Nephron progenitor cell (in vitro differentiated cells): ENCODE measurements around the gene MAP3K4.
A peak's percentile ranks its signal among the peaks of the same experiment; 100 is the strongest.

Source experiments
- DNase-seq: peaks from one replicate; pipeline ENCODE4 v3.0.0; 2021
- H3K27ac Mint-ChIP-seq: 2 replicates; pipeline ENCODE4 v1.8.0; 2021; ENCODE audit warnings: mild to moderate bottlenecking, moderate library complexity, mixed read lengths
- H3K27me3 Mint-ChIP-seq: 2 replicates; pipeline ENCODE4 v1.8.0; 2021; ENCODE audit warnings: mild to moderate bottlenecking, low read depth, mixed read lengths; ENCODE audit not compliant: poor library complexity
- H3K36me3 Mint-ChIP-seq: 2 replicates; pipeline ENCODE4 v1.8.0; 2021; ENCODE audit warnings: low read depth, mixed read lengths
- H3K4me1 Mint-ChIP-seq: 2 replicates; pipeline ENCODE4 v1.8.0; 2021; ENCODE audit warnings: mixed read lengths
- H3K4me3 Mint-ChIP-seq: 2 replicates; pipeline ENCODE4 v1.8.0; 2021; ENCODE audit warnings: mild to moderate bottlenecking, moderate library complexity, mixed read lengths
- H3K9me3 Mint-ChIP-seq: 2 replicates; pipeline ENCODE4 v1.8.0; 2021; ENCODE audit warnings: mild to moderate bottlenecking, moderate library complexity, mixed read lengths
- CTCF ChIP-seq: fragments of 200-600 bp; sonication (generic); IDR thresholded peaks from 2 replicates; pipeline ENCODE4 v1.5.0; 2021; ENCODE audit warnings: antibody characterized with exemption

MAP3K4 gene

DNA sequence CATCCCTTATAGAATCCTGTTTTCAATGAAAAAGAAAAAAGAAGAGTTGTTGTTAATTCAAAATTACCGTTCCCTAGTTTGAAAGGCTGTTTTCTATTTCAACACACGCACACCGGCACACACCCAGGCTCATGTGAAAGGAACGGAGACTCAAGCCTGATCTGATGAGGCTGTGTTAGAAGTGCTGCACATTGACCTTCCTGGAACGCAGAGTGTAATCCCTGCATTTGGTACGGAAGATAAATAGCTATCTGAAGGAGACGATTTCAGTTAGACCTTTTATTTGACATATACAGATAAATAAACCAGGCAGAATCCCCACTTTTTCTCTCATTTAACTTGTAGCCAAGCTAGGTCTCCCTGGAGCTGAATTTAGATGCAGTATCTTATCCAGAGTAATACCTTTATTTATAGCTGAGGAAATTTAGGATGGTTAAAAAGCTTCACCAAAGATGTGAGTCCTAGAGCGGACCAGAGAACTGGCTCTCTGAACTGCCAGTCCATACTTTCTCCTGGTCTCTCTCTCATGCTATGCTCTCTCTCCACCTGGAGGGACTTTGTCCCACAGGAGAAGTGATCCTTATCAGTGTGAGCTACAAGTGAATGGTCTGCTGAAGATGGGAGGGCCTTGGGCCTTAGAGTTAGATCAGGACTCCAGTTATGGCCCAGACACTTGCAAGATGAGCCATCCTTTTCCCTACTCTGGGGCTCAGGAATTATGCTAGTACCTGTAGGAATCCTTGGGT lies 30.6 kb downstream of the MAP3K4 start:
- H3K36me3 Mint-ChIP-seq = peaks cover 44% of the 10 kb centered on the region
- peak overlapping the region; percentile 43 for H3K27ac Mint-ChIP-seq
- no peaks in the 10 kb centered on the region for H3K27me3 Mint-ChIP-seq
- H3K4me3 Mint-ChIP-seq = no peak overlapping the region
- no peaks in the 10 kb centered on the region for H3K4me1 Mint-ChIP-seq
- no peak for DNase-seq
- peaks cover 8% of the 10 kb centered on the region for H3K9me3 Mint-ChIP-seq
- TF ChIP-seq CTCF = no peak

- Mint-ChIP-seq H3K4me3 (no peak overlapping the region), H3K4me1 (no peaks in the 10 kb centered on the region), H3K36me3 (peaks cover 45% of the 10 kb centered on the region), H3K9me3 (peaks cover 6% of the 10 kb centered on the region), H3K27ac (no peak overlapping the region), H3K27me3 (no peaks in the 10 kb centered on the region)
- TF ChIP-seq CTCF = no peak
- no peak for DNase-seq
These were observed 31.7 kb downstream of the MAP3K4 start for GRCh38 chr6:161023316-161023715.

DNA sequence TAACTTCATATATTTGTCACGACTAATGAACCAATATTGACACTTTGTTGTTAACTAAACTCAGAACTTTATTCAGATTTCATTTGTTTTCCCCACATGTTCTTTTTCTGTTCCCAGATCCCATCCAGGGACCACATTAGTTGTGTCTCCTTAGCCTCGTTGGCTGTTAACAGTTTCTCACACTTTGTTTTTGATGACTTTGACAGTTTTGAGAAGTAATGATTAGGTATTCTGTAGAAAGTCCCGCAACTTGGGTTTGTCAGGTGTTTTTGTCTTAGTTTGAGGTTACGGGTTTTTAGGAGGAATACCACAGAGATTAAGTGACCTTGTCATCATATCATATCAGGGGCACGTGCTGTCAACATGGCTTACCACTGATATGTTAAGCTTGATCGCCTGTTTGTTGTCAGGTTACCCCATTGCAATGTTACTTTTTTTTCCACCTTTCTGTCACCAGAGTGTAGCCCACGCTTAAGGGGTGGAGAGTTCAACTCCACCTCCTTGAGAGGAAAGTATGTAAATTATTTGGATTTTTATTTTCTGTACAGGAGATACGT lies 32.9 kb downstream of the MAP3K4 start:
- peaks cover 6% of the 10 kb centered on the region for H3K9me3 Mint-ChIP-seq

GRCh38 chr6:161027385-161027784 lies 35.8 kb downstream of the MAP3K4 start:
- Mint-ChIP-seq H3K9me3 (no peaks in the 10 kb centered on the region), H3K4me3 (no peak overlapping the region), H3K4me1 (peaks cover 4% of the 10 kb centered on the region), H3K27ac (peak overlapping the region; percentile 26), H3K36me3 (peaks cover 29% of the 10 kb centered on the region), H3K27me3 (no peaks in the 10 kb centered on the region)
- DNase-seq = no peak
- TF ChIP-seq CTCF = no peak

More for the DNA sequence above, 32.9 kb downstream of the MAP3K4 start:
- H3K27ac Mint-ChIP-seq = no peak overlapping the region
- H3K27me3 Mint-ChIP-seq = no peaks in the 10 kb centered on the region
- DNase-seq = no peak
- no peak overlapping the region for H3K4me3 Mint-ChIP-seq
- TF ChIP-seq CTCF = no peak
- peaks cover 4% of the 10 kb centered on the region for H3K4me1 Mint-ChIP-seq
- H3K36me3 Mint-ChIP-seq = peaks cover 41% of the 10 kb centered on the region

DNA sequence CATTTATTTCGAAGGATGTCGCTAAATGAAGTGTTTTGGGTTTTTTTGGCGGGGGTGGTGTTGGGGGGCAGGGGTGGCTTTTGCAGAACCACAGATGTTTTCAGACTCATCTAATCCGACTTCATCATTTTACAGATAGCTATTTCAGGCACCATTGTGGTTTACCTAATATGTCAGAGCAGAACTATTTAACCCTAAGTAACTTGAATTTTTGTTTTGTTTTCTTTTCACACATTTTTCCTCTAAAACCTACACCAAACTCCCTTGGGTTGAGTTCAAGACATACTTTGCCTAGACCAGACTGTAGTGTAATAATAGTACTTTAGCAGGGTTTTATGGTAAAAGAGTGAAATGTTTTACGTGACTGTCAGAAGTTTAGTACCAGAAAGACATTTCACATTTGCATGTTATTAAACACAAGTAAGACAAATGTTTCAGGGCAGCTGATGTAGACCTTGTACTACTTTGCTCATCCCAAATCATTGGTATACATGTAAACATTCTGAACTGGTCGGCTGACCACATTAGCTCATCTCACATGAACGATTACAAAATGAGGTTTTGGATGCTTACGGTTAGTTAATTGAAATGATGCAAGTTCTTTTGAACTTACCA lies 37.7 kb downstream of the MAP3K4 start:
- H3K36me3 Mint-ChIP-seq = peaks cover 29% of the 10 kb centered on the region
- no peaks in the 10 kb centered on the region for H3K9me3 Mint-ChIP-seq
- no peaks in the 10 kb centered on the region for H3K27me3 Mint-ChIP-seq
- H3K4me3 Mint-ChIP-seq = no peak overlapping the region
- H3K27ac Mint-ChIP-seq = peak overlapping the region; percentile 22
- H3K4me1 Mint-ChIP-seq = peaks cover 14% of the 10 kb centered on the region
- no peak for DNase-seq
- TF ChIP-seq CTCF = no peak
